ENCODE data around the gene RREB1. TPM values are rescaled to one million over a fixed set of nuclear protein-coding genes. Genes with fewer than 3 reads are reported as not detected.

The RREB1 gene
- total and polyA plus RNA-seq, 2 of the 4 experiments (the other 2 are of a cell fraction): 8.4 to 14.5 TPM

DNA sequence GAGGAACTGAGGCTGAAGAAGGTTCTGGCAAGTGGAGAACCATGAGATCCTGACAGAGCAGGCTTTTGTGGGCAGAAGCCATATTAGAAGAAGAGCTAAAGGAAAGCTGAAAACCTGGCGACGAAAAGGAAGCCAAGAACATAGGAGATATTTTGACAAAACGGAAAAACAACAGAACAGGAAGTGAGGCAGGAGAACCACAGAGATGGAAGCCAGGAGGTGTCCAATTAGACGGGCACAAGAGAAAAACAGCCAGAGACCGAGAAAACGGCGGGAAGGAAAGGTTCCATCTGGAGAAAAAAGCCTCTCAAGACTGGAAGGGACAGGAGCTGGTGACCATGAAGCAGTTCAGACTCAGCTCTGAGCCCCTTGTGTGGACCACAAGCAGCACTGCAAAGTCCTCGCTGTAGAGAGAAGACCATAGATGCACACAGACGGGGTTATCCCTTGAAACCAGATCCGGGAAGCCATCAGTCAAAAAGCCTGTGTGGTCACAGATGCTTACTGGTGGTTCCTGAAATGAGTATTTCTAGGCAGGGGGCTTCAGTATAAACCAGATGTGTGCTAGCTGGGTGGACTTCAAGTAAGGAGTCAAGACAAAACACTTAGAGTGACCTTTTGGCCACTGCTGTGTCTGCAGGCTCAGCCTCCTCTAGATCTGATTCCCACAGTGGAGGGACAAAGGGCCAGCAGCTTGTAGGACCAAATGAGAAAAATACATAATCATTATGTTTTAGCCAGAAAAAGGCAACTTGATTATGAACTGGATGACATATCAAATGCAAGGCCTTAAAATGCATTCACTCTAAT is 174.5 kb downstream of the RREB1 start (continued):
- TF ChIP-seq SMC3 (IDR thresholded peaks at IDR 0.05; ENCODE audit: low read depth, low read length): no peak

DNA sequence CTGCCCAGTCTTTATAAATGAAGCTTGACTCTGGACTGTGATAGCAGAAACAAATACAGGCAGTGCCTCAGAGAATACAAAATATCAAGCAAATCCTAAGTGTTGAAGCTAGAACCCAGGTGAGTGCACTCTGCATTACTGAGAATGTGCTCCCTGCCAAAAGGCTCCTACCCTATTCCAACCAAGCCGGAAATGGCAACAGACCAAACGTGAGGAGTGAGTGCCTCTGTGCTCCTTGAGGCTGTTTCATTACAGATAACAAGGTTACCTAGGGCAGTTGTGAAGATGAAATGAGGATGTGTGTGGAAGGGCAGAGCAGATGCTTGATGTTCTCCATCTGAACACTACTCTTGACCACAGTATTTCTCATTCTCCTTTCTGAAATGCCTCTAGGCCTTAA is 175.9 kb downstream of the RREB1 start:
- H4K91ac ChIP-seq (ENCODE audit: insufficient read depth, low read depth, low read length): no peak overlapping the region
- H3K27me3 ChIP-seq (ENCODE audit: control insufficient read depth, insufficient read depth, low read length): no peaks in the 10 kb centered on the region
- no TSS peak for BruUV-seq (replicated peaks)
- no peak overlapping the region for H2BK15ac ChIP-seq (ENCODE audit: low read depth, low read length)
- H3K9me3 ChIP-seq (ENCODE audit: control insufficient read depth, insufficient read depth, low read length): no peaks in the 10 kb centered on the region
- no peak overlapping the region for H2AFZ ChIP-seq (replicated peaks; ENCODE audit: low read length, poor library complexity)
- peaks cover 13% of the 10 kb centered on the region for H3K36me3 ChIP-seq (ENCODE audit: control insufficient read depth, insufficient read depth, low read length)
- no CpG with 5 or more reads among the region's 2 CpGs for WGBS, 2 experiments (ENCODE audit: extremely low coverage in 2 of 2, insufficient read length in 1 of 2)
- POLR2A ChIA-PET (ENCODE audit: unreplicated experiment): no interaction called here
- no peak overlapping the region for H3K14ac ChIP-seq (replicated peaks; ENCODE audit: low read depth, low read length)
- H2BK20ac ChIP-seq (ENCODE audit: low read depth, low read length): no peak overlapping the region
- intact Hi-C loops (cut with micrococcal nuclease) (no loop called here), in situ Hi-C loops (cut with MboI; ENCODE audit: low sequenced_read_pairs) (loop anchor here (5.0 to 25.0 kb wide), 3 partner anchors 121 to 779 kb away; partner anchors contain the start of gene BLOC1S5), dilution Hi-C loops (cut with HindIII; ENCODE audit: low sequenced_read_pairs, unreplicated experiment) (no loop called here)
- H3K27ac ChIP-seq (ENCODE audit: insufficient read depth, low read length): no peak overlapping the region
- H3K18ac ChIP-seq (ENCODE audit: low read depth, low read length): no peak overlapping the region
- H2AK9ac ChIP-seq (replicated peaks; ENCODE audit: low read depth, low read length, poor library complexity): no peak overlapping the region
- no peak overlapping the region for H2AK5ac ChIP-seq (ENCODE audit: low read depth, low read length)
- CTCF ChIA-PET: no interaction called here
- no peaks in the 10 kb centered on the region for H3K4me1 ChIP-seq (ENCODE audit: control insufficient read depth, insufficient read depth, low read length)
- ATAC-seq (ENCODE audit: low read depth) (no peak), DNase-seq (no peak)
- no peak overlapping the region for H3K23ac ChIP-seq (ENCODE audit: low read depth, low read length)
- H3K4me3 ChIP-seq (ENCODE audit: insufficient read depth, low read depth, low read length): no peak overlapping the region
- H3K4me2 ChIP-seq (ENCODE audit: low read depth, low read length): no peak overlapping the region
- no peak overlapping the region for H2BK120ac ChIP-seq (ENCODE audit: low read depth, low read length)
- H3K79me1 ChIP-seq (ENCODE audit: low read depth in 1 of 2, low read length in 2 of 2): no peaks in the 10 kb centered on the region; a peak in 2 of 4 replicates
- no peak overlapping the region for H4K8ac ChIP-seq (ENCODE audit: low read depth in 2 of 2, low read length in 2 of 2)
- no peak for TF ChIP-seq NFE2L2 (IDR thresholded peaks at IDR 0.05; ENCODE audit: low read depth, low read length)
- no peak for TF ChIP-seq BHLHE40 (IDR thresholded peaks at IDR 0.05; ENCODE audit: low read depth, low read length)
- TF ChIP-seq, protein P1, sequence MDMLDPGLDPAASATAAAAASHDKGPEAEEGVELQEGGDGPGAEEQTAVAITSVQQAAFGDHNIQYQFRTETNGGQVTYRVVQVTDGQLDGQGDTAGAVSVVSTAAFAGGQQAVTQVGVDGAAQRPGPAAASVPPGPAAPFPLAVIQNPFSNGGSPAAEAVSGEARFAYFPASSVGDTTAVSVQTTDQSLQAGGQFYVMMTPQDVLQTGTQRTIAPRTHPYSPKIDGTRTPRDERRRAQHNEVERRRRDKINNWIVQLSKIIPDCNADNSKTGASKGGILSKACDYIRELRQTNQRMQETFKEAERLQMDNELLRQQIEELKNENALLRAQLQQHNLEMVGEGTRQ (IDR thresholded peaks at IDR 0.05; ENCODE audit: low read depth, low read length): no peak
- TF ChIP-seq RAD21 (IDR thresholded peaks at IDR 0.05; ENCODE audit: low read length): no peak
- no peak for TF ChIP-seq FOS (IDR thresholded peaks at IDR 0.05; ENCODE audit: low read depth, low read length)
- H4K20me1 ChIP-seq (ENCODE audit: insufficient read depth, low read length): no peaks in the 10 kb centered on the region
- no peak overlapping the region for H3K56ac ChIP-seq (ENCODE audit: extremely low read depth, insufficient read depth, low read length)
- H2BK5ac ChIP-seq (ENCODE audit: low read depth, low read length, poor library complexity, severe bottlenecking): no peak overlapping the region
- no peak overlapping the region for H4K5ac ChIP-seq (ENCODE audit: low read depth, low read length)
- H3K9me1 ChIP-seq (ENCODE audit: insufficient read depth, low read length): no peaks in the 10 kb centered on the region
- no peak overlapping the region for H3K9ac ChIP-seq (ENCODE audit: low read depth, low read length)
- no peak overlapping the region for H3K4ac ChIP-seq (ENCODE audit: low read depth, low read length)
